HCT116 (cell line): ENCODE measurements around the gene IQCH.

Experiments used
- ATF3 ChIP-seq: IDR thresholded peaks from 2 replicates; pipeline ENCODE4 v1.6.1; 2012
- CEBPB ChIP-seq: IDR thresholded peaks from 2 replicates; pipeline ENCODE4 v1.6.1; 2012; ENCODE audit warnings: low read depth
- EGR1 ChIP-seq: IDR thresholded peaks from 2 replicates; pipeline ENCODE4 v1.6.1; 2012; ENCODE audit warnings: low read depth
- EZH2 ChIP-seq: fragments of 200-600 bp; sonication (generic); IDR thresholded peaks from 2 replicates; pipeline ENCODE4 v1.6.1; 2017; ENCODE audit warnings: antibody characterized with exemption, mixed run types
- MAX ChIP-seq: IDR thresholded peaks from 2 replicates; pipeline ENCODE4 v1.6.1; 2012
- POLR2A ChIP-seq: IDR thresholded peaks from 2 replicates; pipeline ENCODE4 v1.7.0; 2011; ENCODE audit warnings: borderline replicate concordance; ENCODE audit not compliant: insufficient read depth, insufficient read length; ENCODE audit errors: extremely low read depth
- POLR2AphosphoS5 ChIP-seq: IDR thresholded peaks from 2 replicates; pipeline ENCODE4 v1.6.1; 2011; ENCODE audit warnings: mild to moderate bottlenecking, low read depth, low read length, moderate library complexity
- RAD21 ChIP-seq: IDR thresholded peaks from 2 replicates; pipeline ENCODE4 v1.6.1; 2012; ENCODE audit warnings: low read depth, mild to moderate bottlenecking
- SRF ChIP-seq: IDR thresholded peaks from 2 replicates; pipeline ENCODE4 v1.6.1; 2012; ENCODE audit warnings: low read depth
- YY1 ChIP-seq: IDR thresholded peaks from 2 replicates; pipeline ENCODE4 v1.6.1; 2011; ENCODE audit warnings: low read length, low read depth, moderate library complexity, mild to moderate bottlenecking; ENCODE audit not compliant: insufficient replicate concordance; ENCODE audit errors: extremely low read depth
- ZNF274 ChIP-seq: fragments of 200-500 bp; sonication (Bioruptor generic); IDR thresholded peaks from 2 replicates; pipeline ENCODE4 v1.6.1; 2014; ENCODE audit warnings: mild to moderate bottlenecking, low read depth, low read length, inconsistent platforms
- TF ChIP-seq, protein P1 (sequence below), 3 experiments: fragments of 200-600 bp in 1 of 3; sonication (generic) in 1 of 3; IDR thresholded peaks in 2 of 3; conservative IDR thresholded peaks in 1 of 3; 2 replicates each; pipeline ENCODE4 v1.5.1; 2012 to 2017; ENCODE audit warnings: low read depth in 2 of 3, low read length in 2 of 3, antibody characterized with exemption in 1 of 3, borderline replicate concordance in 1 of 3, control low read depth in 1 of 3, mild to moderate bottlenecking in 1 of 3, mixed read lengths in 1 of 3, mixed run types in 1 of 3, moderate library complexity in 1 of 3; ENCODE audit not compliant: insufficient read depth in 1 of 3

DNA sequence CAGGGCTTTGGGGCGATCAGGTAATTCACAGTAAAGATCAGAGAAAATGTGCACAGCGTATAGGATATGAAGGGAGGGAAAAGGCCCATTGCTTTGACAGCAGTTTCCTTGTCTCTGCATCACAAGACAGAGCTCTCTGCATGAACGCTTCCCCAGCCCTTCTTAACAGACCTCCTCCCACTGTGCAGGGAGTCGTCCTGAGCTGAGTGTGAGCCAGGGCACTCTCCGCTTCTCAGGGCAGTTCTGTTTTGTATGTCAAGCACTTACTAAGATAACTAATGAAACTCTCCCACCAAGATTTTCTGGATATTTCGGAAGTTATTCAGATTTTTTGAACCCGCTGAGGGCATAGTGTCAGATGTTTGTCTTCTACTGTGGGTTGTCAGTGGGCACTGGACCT, 160.6 kb downstream of the IQCH start:
- no peak for TF ChIP-seq RAD21
- no peak for TF ChIP-seq POLR2AphosphoS5
- TF ChIP-seq, protein P1, sequence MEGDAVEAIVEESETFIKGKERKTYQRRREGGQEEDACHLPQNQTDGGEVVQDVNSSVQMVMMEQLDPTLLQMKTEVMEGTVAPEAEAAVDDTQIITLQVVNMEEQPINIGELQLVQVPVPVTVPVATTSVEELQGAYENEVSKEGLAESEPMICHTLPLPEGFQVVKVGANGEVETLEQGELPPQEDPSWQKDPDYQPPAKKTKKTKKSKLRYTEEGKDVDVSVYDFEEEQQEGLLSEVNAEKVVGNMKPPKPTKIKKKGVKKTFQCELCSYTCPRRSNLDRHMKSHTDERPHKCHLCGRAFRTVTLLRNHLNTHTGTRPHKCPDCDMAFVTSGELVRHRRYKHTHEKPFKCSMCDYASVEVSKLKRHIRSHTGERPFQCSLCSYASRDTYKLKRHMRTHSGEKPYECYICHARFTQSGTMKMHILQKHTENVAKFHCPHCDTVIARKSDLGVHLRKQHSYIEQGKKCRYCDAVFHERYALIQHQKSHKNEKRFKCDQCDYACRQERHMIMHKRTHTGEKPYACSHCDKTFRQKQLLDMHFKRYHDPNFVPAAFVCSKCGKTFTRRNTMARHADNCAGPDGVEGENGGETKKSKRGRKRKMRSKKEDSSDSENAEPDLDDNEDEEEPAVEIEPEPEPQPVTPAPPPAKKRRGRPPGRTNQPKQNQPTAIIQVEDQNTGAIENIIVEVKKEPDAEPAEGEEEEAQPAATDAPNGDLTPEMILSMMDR (IDR thresholded peaks at IDR 0.05 in 2 of 3, conservative IDR thresholded peaks at IDR 0.05 in 1 of 3; ENCODE audit: borderline replicate concordance in 1 of 3, insufficient read depth in 1 of 3, low read depth in 2 of 3, low read length in 2 of 3): no peak
- TF ChIP-seq POLR2A: no peak
- no peak for TF ChIP-seq CEBPB
- TF ChIP-seq ATF3: no peak
- TF ChIP-seq EZH2: no peak
- TF ChIP-seq ZNF274: no peak
- no peak for TF ChIP-seq MAX
- no peak for TF ChIP-seq EGR1
- TF ChIP-seq SRF: no peak
- no peak for TF ChIP-seq YY1
